NCI-H226 (cell line): ENCODE data around the gene PRDM5.

Experiments used
- DNase-seq: peaks from one replicate; pipeline ENCODE4 v3.0.0-alpha.2; 2015

Gene PRDM5

GRCh38 chr4:120815361-120815760 is 107.2 kb downstream of the PRDM5 start:
- DNase-seq: no peak

GRCh38 chr4:120814886-120815285 is 107.6 kb downstream of the PRDM5 start:
- no peak for DNase-seq

GRCh38 chr4:120812216-120812615 is 110.3 kb downstream of the PRDM5 start:
- peak; percentile 69 for DNase-seq

- DNase-seq: no peak
These were observed 113.0 kb downstream of the PRDM5 start for GRCh38 chr4:120809518-120809917.

GRCh38 chr4:120808475-120809141 is 113.9 kb downstream of the PRDM5 start:
- DNase-seq: no peak

GRCh38 chr4:120801137-120801758 is 121.3 kb downstream of the PRDM5 start:
- peak; percentile 89 for DNase-seq

- DNase-seq: no peak
These were observed 124.0 kb downstream of the PRDM5 start for GRCh38 chr4:120798570-120798969.

GRCh38 chr4:120796271-120796670 is 126.3 kb downstream of the PRDM5 start:
- no peak for DNase-seq

- DNase-seq: no peak
These were observed 137.3 kb downstream of the PRDM5 start for GRCh38 chr4:120785202-120785601.

GRCh38 chr4:120777459-120777858 is 145.1 kb downstream of the PRDM5 start:
- DNase-seq: no peak

GRCh38 chr4:120775431-120775830 is 147.1 kb downstream of the PRDM5 start:
- no peak for DNase-seq

- DNase-seq: no peak
These were observed 148.9 kb downstream of the PRDM5 start for GRCh38 chr4:120773641-120774040.

- no peak for DNase-seq
These were observed 150.6 kb downstream of the PRDM5 start for GRCh38 chr4:120771907-120772306.

GRCh38 chr4:120770897-120771296 is 151.6 kb downstream of the PRDM5 start:
- DNase-seq: no peak

GRCh38 chr4:120769227-120769626 is 153.3 kb downstream of the PRDM5 start:
- peak; percentile 50 for DNase-seq

GRCh38 chr4:120765260-120765680 is 157.3 kb downstream of the PRDM5 start:
- DNase-seq: no peak

GRCh38 chr4:120763650-120764049 is 158.9 kb downstream of the PRDM5 start:
- no peak for DNase-seq

- DNase-seq: no peak
These were observed 161.5 kb downstream of the PRDM5 start for GRCh38 chr4:120761070-120761469.

GRCh38 chr4:120760047-120760446 is 162.5 kb downstream of the PRDM5 start:
- DNase-seq: no peak

- DNase-seq: no peak
These were observed 166.7 kb downstream of the PRDM5 start for GRCh38 chr4:120755864-120756263.

- DNase-seq: no peak
These were observed 167.9 kb downstream of the PRDM5 start for GRCh38 chr4:120754590-120754989.

- no peak for DNase-seq
These were observed 168.7 kb downstream of the PRDM5 start for GRCh38 chr4:120753854-120754253.

GRCh38 chr4:120750152-120750525 is 172.4 kb downstream of the PRDM5 start:
- no peak for DNase-seq

- DNase-seq: no peak
These were observed 172.9 kb downstream of the PRDM5 start for GRCh38 chr4:120749445-120750151.
